Esophagus squamous epithelium (tissue), 5 donors: ENCODE measurements around the gene TMEM269. TPM values are rescaled to one million over a fixed set of nuclear protein-coding genes. Genes with fewer than 3 reads are reported as not detected.

Experiments
- DNase-seq: peaks from one replicate; lab custom pipeline; 2025; lab: John Stamatoyannopoulos, UW
- H3K27ac ChIP-seq, 4 donors: fragments of 200-600 bp; sonication (generic); one replicate each; pipeline ENCODE4 v1.5.1; 2016 to 2019; ENCODE audit warnings: mild to moderate bottlenecking in 1 of 4
- H3K27me3 ChIP-seq, 4 donors: fragments of 200-600 bp; sonication (generic); 1 replicate in 3 of 4; 2 replicates in 1 of 4; pipeline versions ENCODE4 v1.5.1 to v1.6.0; 2017 to 2021; ENCODE audit warnings: antibody characterized with exemption in 1 of 4
- H3K36me3 ChIP-seq, 3 donors: fragments of 200-600 bp; sonication (generic); one replicate each; pipeline ENCODE4 v1.5.1; 2016 to 2019
- H3K4me1 ChIP-seq, 3 donors: fragments of 200-600 bp; sonication (generic); one replicate each; pipeline ENCODE4 v1.5.1; 2017 to 2019
- H3K4me3 ChIP-seq, 4 donors: fragments of 200-600 bp; sonication (generic); 1 replicate in 3 of 4; 2 replicates in 1 of 4; pipeline ENCODE4 v1.5.1; 2016 to 2019; ENCODE audit warnings: mild to moderate bottlenecking in 2 of 4, moderate library complexity in 1 of 4
- H3K9me3 ChIP-seq, 3 donors: fragments of 200-600 bp; sonication (generic); one replicate each; pipeline ENCODE4 v1.5.1; 2016 to 2019
- CTCF ChIP-seq, 6 experiments: fragments of 450-650 bp in 4 of 6; fragments of 200-600 bp in 2 of 6; sonication (generic) in 2 of 6; IDR thresholded peaks; one replicate each; pipeline ENCODE4 v1.5.1; 2016 to 2019; ENCODE audit warnings: antibody characterized with exemption in 6 of 6, mild to moderate bottlenecking in 4 of 6, moderate library complexity in 4 of 6
- POLR2A ChIP-seq, 4 donors: fragments of 450-650 bp; IDR thresholded peaks; one replicate each; pipeline ENCODE4 v1.6.1; 2017; ENCODE audit warnings: antibody characterized with exemption in 4 of 4, mild to moderate bottlenecking in 4 of 4, moderate library complexity in 3 of 4
- WGBS, 2 donors: methylation state at CpG; one replicate each; pipeline ENCODE4 v1.1.5; 2018; 5-methylcytosine and 5-hydroxymethylcytosine counted together
- intact Hi-C: fragments of 100-400 bp; cut with DNase I; formaldehyde crosslinking; loops from one replicate; pipeline ENCODE4 v1.15.0; 2022
- total RNA-seq, 4 donors: library from RNA; depleted of rRNA; stranded (reverse); fragments of >200 nt; gene quantifications; one replicate each; pipeline ENCODE4 v1.1.0, GENCODE V29; 2016
- donor health status: DM: yes; HTN: yes; CAD: no.

Gene TMEM269
- total RNA-seq, 4 donors from 2014 or later, result not detected

DNA sequence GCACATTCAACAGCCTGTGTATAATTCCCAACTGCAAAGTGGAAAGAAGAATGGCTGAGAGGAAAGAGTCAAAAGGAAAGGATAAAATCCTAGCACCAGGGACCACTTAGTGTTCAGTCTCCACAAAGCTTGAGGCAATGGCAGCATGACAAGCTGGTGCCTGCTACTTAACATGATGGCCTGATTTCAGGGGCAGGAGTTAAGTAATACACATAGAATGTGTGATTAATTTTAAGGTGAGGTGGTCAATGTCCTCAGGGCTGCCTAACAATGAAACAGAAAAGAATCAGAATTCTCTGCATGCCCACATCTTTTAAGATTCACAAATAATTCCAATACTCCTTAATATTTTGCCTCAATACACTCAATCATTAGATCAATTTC is 26.9 kb upstream of the TMEM269 start:
- no peak for DNase-seq
- Histone ChIP-seq H3K9me3 (no peaks in the 10 kb centered on the region), H3K27me3 (no peaks in the 10 kb centered on the region), H3K36me3 (peaks cover 10 to 91% (median 15%) of the 10 kb centered on the region in 3 donors), H3K4me3 (no peak overlapping the region), H3K27ac (no peak overlapping the region), H3K4me1 (peaks cover 0 to 7% (median 0%) of the 10 kb centered on the region in 3 donors)
- TF ChIP-seq CTCF (IDR thresholded peaks at IDR 0.05), result no peak
- intact Hi-C loops, result no loop called here

DNA sequence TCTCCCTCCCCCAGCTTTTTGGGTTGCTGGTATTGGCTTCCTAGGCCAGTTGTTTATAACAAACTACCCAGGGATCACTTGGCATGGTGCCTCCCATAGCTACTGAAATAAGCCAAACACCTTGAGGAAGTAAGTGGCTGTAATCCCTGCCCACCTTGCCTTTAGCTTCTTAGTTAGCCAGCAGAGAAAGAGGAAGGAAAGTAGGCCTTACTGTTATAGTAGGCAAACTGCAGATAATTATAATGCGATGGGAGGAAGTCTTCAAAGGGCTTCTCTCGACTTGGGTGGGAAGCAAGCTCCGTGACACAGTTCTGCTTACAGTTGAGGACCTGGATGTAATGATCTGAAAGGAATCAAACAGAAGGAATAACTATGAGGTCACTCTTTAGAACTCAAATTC is 26.1 kb upstream of the TMEM269 start:
- H3K27ac ChIP-seq, result no peak overlapping the region
- peaks cover 10 to 83% (median 15%) of the 10 kb centered on the region in 3 donors for H3K36me3 ChIP-seq
- H3K4me1 ChIP-seq, result peaks cover 0 to 9% (median 0%) of the 10 kb centered on the region in 3 donors
- TF ChIP-seq POLR2A (IDR thresholded peaks at IDR 0.05) (no peak), CTCF (IDR thresholded peaks at IDR 0.05) (no peak)
- intact Hi-C loops, result no loop called here
- H3K9me3 ChIP-seq, result no peaks in the 10 kb centered on the region
- no peaks in the 10 kb centered on the region for H3K27me3 ChIP-seq
- H3K4me3 ChIP-seq, result no peak overlapping the region
- DNase-seq, result no peak
- WGBS, 2 donors, result 47 to 70% methylated on average over 3 of the region's 3 CpGs

- intact Hi-C loops, result no loop called here
- H3K27me3 ChIP-seq, result no peaks in the 10 kb centered on the region
These were observed 25.7 kb upstream of the TMEM269 start for GRCh38 chr1:42759114-42759513.

DNA sequence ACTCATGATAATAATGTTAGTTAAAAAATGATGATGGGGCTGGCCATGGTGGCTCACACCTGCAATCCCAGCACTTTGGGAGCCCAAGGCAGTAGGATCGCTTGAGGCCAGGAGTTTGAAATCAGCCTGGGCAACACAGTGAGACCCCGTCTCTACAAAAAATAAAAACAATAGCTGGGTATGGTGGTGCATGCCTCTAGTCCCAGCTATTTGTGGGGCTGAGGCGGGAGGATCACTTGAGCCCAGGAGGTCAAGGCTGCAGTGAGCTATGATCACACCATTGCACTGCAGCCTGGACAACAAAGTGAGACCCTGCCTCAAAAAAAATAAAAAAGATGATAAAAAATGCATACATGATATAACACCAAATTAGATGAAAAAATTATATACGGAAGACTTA is 23.2 kb upstream of the TMEM269 start:
- no peak overlapping the region for H3K27ac ChIP-seq
- DNase-seq, result no peak
- H3K4me1 ChIP-seq, result peaks cover 0 to 37% (median 5%) of the 10 kb centered on the region in 3 donors
- H3K4me3 ChIP-seq, result no peak overlapping the region
- no peaks in the 10 kb centered on the region for H3K9me3 ChIP-seq
- H3K36me3 ChIP-seq, result peaks cover 2 to 54% (median 10%) of the 10 kb centered on the region in 3 donors
- intact Hi-C loops, result no loop called here
- TF ChIP-seq CTCF (IDR thresholded peaks at IDR 0.05) (no peak), POLR2A (IDR thresholded peaks at IDR 0.05) (no peak)
- WGBS, 2 donors, result 86 to 95% methylated on average over 4 of the region's 4 CpGs
- no peaks in the 10 kb centered on the region for H3K27me3 ChIP-seq

More at GRCh38 chr1:42759114-42759513, 25.7 kb upstream of the TMEM269 start:
- TF ChIP-seq CTCF (IDR thresholded peaks at IDR 0.05), result no peak
- TF ChIP-seq POLR2A (IDR thresholded peaks at IDR 0.05), result no peak
- Histone ChIP-seq H3K36me3 (peaks cover 10 to 78% (median 11%) of the 10 kb centered on the region in 3 donors), H3K27ac (no peak overlapping the region), H3K4me3 (no peak overlapping the region), H3K9me3 (no peaks in the 10 kb centered on the region), H3K4me1 (peaks cover 0 to 12% (median 0%) of the 10 kb centered on the region in 3 donors)
- DNase-seq, result no peak
- WGBS, 2 donors, result 75 to 84% methylated on average over 2 to 5 of the region's 9 CpGs

DNA sequence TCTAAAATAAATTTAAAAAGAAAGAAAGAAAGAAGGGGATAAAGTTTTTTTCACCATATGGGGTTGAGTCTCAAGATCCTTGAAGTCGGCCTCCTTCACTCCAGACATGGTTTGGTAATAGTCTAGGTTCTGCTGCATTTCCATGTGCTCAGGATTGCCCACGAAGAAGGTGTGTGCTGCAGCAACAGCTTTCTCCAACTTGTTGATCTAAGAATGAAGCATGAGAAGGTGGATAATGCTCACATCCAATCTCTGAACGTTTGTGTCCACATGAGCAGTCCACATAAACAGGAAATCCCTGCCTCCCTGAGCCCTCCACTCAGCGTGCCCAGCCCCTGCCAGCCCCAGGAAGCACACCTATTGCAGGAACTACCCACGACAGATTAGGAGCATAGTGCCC is 22.5 kb upstream of the TMEM269 start:
- no peak for DNase-seq

More for the DNA sequence above, 22.5 kb upstream of the TMEM269 start:
- peaks cover 2 to 48% (median 8%) of the 10 kb centered on the region in 3 donors for H3K36me3 ChIP-seq
- intact Hi-C loops, result no loop called here
- no peaks in the 10 kb centered on the region for H3K9me3 ChIP-seq
- no peaks in the 10 kb centered on the region for H3K27me3 ChIP-seq
- H3K4me1 ChIP-seq, result peaks cover 0 to 38% (median 5%) of the 10 kb centered on the region in 3 donors
- 70 to 73% methylated on average over 4 to 5 of the region's 5 CpGs for WGBS, 2 donors
- TF ChIP-seq POLR2A (IDR thresholded peaks at IDR 0.05) (no peak), CTCF (IDR thresholded peaks at IDR 0.05) (no peak)
- no peak overlapping the region for H3K4me3 ChIP-seq
- H3K27ac ChIP-seq, result peak overlapping the region in 1 of 4 donors; percentile 8
